SH-SY5Y (cell line): ENCODE data around the gene GPR157.

Experiments used
- GATA2 ChIP-seq: IDR thresholded peaks from 2 replicates; pipeline ENCODE4 v1.6.1; 2011; ENCODE audit warnings: mild to moderate bottlenecking, low read depth, low read length
- GATA3 ChIP-seq: IDR thresholded peaks from 2 replicates; pipeline ENCODE4 v1.6.1; 2011; ENCODE audit warnings: low read depth, mild to moderate bottlenecking, low read length, moderate library complexity

GPR157 gene

GRCh38 chr1:9110669-9111356, 18.1 kb downstream of the GPR157 start:
- no peak for TF ChIP-seq GATA3
- 0 out of 2 replicates have a peak, but pooled peaks have one; percentile 37 for TF ChIP-seq GATA2

GRCh38 chr1:9108056-9108665, 20.7 kb downstream of the GPR157 start:
- TF ChIP-seq GATA3 (no peak), GATA2 (no peak)

- TF ChIP-seq GATA3 (no peak), GATA2 (no peak)
Observed at GRCh38 chr1:9107136-9107535, 21.8 kb downstream of the GPR157 start.

GRCh38 chr1:9106286-9106685, 22.6 kb downstream of the GPR157 start:
- TF ChIP-seq GATA2 (no peak), GATA3 (no peak)

- no peak for TF ChIP-seq GATA2
- no peak for TF ChIP-seq GATA3
Observed at GRCh38 chr1:9105336-9105867, 23.5 kb downstream of the GPR157 start.

- TF ChIP-seq GATA3 (no peak), GATA2 (no peak)
Observed at GRCh38 chr1:9101510-9102146, 27.3 kb downstream of the GPR157 start.

GRCh38 chr1:9100471-9101043, 28.3 kb downstream of the GPR157 start:
- no peak for TF ChIP-seq GATA3
- no peak for TF ChIP-seq GATA2

GRCh38 chr1:9099555-9099954, 29.3 kb downstream of the GPR157 start:
- TF ChIP-seq GATA3 (no peak), GATA2 (no peak)

- TF ChIP-seq GATA3 = no peak
- no peak for TF ChIP-seq GATA2
Observed at GRCh38 chr1:9097947-9098705, 30.8 kb downstream of the GPR157 start.

- TF ChIP-seq GATA2 (no peak), GATA3 (no peak)
Observed at GRCh38 chr1:9095818-9096217, 33.1 kb downstream of the GPR157 start.

GRCh38 chr1:9093581-9093980, 35.3 kb downstream of the GPR157 start:
- TF ChIP-seq GATA2 (no peak), GATA3 (no peak)

- TF ChIP-seq GATA3 (no peak), GATA2 (no peak)
Observed at GRCh38 chr1:9093091-9093490, 35.8 kb downstream of the GPR157 start.

- TF ChIP-seq GATA2 = no peak
- no peak for TF ChIP-seq GATA3
Observed at GRCh38 chr1:9088807-9089206, 40.1 kb downstream of the GPR157 start.
